Measurements from ENCODE around the gene LPCAT3. TPM values are rescaled to one million over a fixed set of nuclear protein-coding genes. Genes with fewer than 3 reads are reported as not detected.

LPCAT3 gene
- total RNA-seq, 3 donors from 2014 or later = 79.8 to 121 (median 102) TPM

DNA sequence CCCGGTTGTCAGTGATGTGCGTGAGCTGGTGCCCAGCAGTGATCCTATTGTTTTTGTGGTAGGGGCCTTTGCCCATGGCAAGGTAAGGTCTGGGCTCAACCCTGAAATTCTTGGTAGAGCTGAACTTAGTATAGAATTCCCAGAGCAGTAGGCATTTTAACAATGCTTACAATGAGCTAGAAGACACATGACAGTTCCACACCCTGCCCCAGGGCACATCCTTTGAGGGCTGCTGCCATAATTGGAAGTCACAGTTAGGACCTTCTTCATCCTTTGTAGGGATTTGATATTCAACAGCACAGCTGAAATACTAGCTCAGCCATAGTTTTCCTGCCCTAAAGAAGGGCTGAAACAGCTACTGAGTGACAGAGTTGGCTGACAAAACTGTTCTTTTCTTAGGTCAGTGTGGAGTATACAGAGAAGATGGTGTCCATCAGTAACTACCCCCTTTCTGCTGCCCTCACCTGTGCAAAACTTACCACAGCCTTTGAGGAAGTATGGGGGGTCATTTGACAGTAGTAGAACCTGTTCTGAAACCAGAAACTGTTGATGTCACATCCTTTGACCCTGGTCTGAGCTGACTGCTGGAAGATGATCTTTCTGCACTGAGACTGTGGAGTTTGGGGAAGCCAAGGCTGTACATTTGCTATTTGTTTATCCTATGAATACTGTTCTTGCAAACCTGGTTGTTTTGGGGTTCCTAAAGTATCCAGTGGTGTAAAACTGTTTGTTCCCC lies 42.8 kb downstream of the LPCAT3 start:
- no peak for DNase-seq
- no peaks in the 10 kb centered on the region for H3K9me3 ChIP-seq
- no peaks in the 10 kb centered on the region for H3K36me3 ChIP-seq (ENCODE audit: low read depth)
- H3K4me3 ChIP-seq = no peak overlapping the region
- no peak for ATAC-seq
- H3K4me1 ChIP-seq (ENCODE audit: low read depth) = peaks cover 12% of the 10 kb centered on the region
- no peak for TF ChIP-seq CTCF (IDR thresholded peaks at IDR 0.05)
- intact Hi-C loops (cut with DNase I, micrococcal nuclease) = no loop called here

GRCh38 chr12:6974180-6974579 lies 44.1 kb downstream of the LPCAT3 start:
- DNase-seq (no peak), ATAC-seq (no peak)
- TF ChIP-seq CTCF (IDR thresholded peaks at IDR 0.05) = no peak
- peaks cover 12% of the 10 kb centered on the region for H3K4me1 ChIP-seq (ENCODE audit: low read depth)
- intact Hi-C loops (cut with DNase I, micrococcal nuclease) = no loop called here
- no peaks in the 10 kb centered on the region for H3K9me3 ChIP-seq
- no peak overlapping the region for H3K4me3 ChIP-seq
- no peaks in the 10 kb centered on the region for H3K36me3 ChIP-seq (ENCODE audit: low read depth)

DNA sequence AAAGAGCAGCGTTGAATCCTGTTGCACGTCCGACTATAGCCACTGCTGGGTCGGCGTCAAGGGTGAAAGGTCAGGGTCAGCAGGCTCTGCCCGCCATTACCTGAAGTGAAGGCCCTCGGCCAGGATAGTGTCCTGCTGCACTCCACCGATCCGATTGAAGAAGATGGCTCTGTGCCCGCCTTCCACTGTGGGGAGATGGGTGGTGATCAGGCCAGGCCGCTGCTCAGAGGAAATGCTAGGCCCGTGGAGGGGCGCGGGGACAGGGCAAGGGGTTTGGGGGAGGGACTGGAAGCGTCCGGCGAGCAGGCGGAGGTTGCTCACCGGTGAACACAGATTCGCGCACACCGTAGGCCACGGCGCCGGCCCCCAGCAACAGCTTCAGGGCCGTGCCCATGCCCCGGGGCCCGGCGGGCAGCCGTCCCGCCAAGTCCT lies 48.2 kb downstream of the LPCAT3 start:
- no peak for TF ChIP-seq CTCF (IDR thresholded peaks at IDR 0.05)
- Histone ChIP-seq H3K4me1 (ENCODE audit: low read depth) (peaks cover 34% of the 10 kb centered on the region), H3K9me3 (no peaks in the 10 kb centered on the region), H3K4me3 (peak overlapping the region; percentile 60), H3K36me3 (ENCODE audit: low read depth) (no peaks in the 10 kb centered on the region)
- intact Hi-C loops (cut with DNase I, micrococcal nuclease) = no loop called here
- ATAC-seq (peak; percentile 35), DNase-seq (peak in 1 of 3 donors; percentile 51)

DNA sequence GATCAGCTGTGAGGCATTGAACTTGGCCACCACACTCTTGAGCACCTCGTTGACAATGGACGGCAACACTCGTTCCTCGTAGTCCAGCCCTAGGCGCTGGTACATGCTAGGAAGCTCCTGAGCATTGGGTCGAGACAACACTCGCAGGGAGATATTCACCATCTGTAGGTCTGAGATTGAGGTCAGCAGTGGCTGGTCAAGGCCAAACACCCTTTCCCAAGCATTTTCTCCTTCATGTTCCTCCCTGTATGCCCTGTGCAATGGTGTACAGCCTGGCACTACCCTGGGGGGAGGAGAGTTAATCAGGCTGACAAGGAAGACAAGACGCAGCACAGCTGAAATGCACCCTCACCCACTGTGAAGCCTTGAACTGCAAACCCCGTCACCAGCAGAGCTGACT lies 49.9 kb downstream of the LPCAT3 start:
- Histone ChIP-seq H3K36me3 (ENCODE audit: low read depth) (no peaks in the 10 kb centered on the region), H3K4me1 (ENCODE audit: low read depth) (peaks cover 34% of the 10 kb centered on the region), H3K4me3 (no peak overlapping the region), H3K9me3 (no peaks in the 10 kb centered on the region)
- no peak for ATAC-seq
- no peak for TF ChIP-seq CTCF (IDR thresholded peaks at IDR 0.05)
- intact Hi-C loops (cut with DNase I, micrococcal nuclease) = no loop called here
- DNase-seq = no peak

GRCh38 chr12:6967651-6968100 lies 50.6 kb downstream of the LPCAT3 start:
- peaks cover 34% of the 10 kb centered on the region for H3K4me1 ChIP-seq (ENCODE audit: low read depth)

More at GRCh38 chr12:6967651-6968100, 50.6 kb downstream of the LPCAT3 start:
- Histone ChIP-seq H3K36me3 (ENCODE audit: low read depth) (no peaks in the 10 kb centered on the region), H3K4me3 (no peak overlapping the region), H3K9me3 (no peaks in the 10 kb centered on the region)
- ATAC-seq = no peak
- intact Hi-C loops (cut with DNase I, micrococcal nuclease) = no loop called here
- no peak for TF ChIP-seq CTCF (IDR thresholded peaks at IDR 0.05)
- DNase-seq = no peak
